Activated T-cell treated with anti-CD3 and anti-CD28 coated beads, Interleukin-2, amount 50 U/mL, for 4 hours (primary cell): Measurements from ENCODE around the gene ACTG1. TPM values are rescaled to one million over a fixed set of nuclear protein-coding genes. Genes with fewer than 3 reads are reported as not detected.
"Not testable (repeated sequence)": the region's sequence is repeated elsewhere in the genome, so short reads cannot be mapped to it uniquely, and the experiment has no call there.

ENCODE experiments used
- ATAC-seq, 2 donors: fragments of 200-7000 bp; cut with Tn5 transposase; one replicate each; pipeline ENCODE4 v1.10.0; 2021
- DNase-seq: peaks from one replicate; pipeline ENCODE4 v3.0.0-alpha.2; 2020
- H3K27me3 Mint-ChIP-seq: one replicate; pipeline ENCODE4 v1.8.0; 2021; ENCODE audit warnings: low read depth, mixed read lengths
- H3K36me3 Mint-ChIP-seq: one replicate; pipeline ENCODE4 v1.8.0; 2022; ENCODE audit warnings: mixed read lengths; ENCODE audit not compliant: insufficient read depth
- H3K4me1 Mint-ChIP-seq: one replicate; pipeline ENCODE4 v1.8.0; 2021; ENCODE audit warnings: low read depth, mixed read lengths
- H3K4me3 Mint-ChIP-seq: one replicate; pipeline ENCODE4 v1.8.0; 2021; ENCODE audit warnings: mild to moderate bottlenecking, moderate library complexity, mixed read lengths
- H3K9me3 Mint-ChIP-seq: one replicate; pipeline ENCODE4 v1.8.0; 2021; ENCODE audit warnings: mixed read lengths
- total RNA-seq, 3 donors: library from RNA; stranded (reverse); gene quantifications; one replicate each; pipeline ENCODE4 v1.2.1, GENCODE V29; 2021

Gene ACTG1
- total RNA-seq, 3 donors from 2014 or later, result 3,953 to 4,676 (median 4,016) TPM

DNA sequence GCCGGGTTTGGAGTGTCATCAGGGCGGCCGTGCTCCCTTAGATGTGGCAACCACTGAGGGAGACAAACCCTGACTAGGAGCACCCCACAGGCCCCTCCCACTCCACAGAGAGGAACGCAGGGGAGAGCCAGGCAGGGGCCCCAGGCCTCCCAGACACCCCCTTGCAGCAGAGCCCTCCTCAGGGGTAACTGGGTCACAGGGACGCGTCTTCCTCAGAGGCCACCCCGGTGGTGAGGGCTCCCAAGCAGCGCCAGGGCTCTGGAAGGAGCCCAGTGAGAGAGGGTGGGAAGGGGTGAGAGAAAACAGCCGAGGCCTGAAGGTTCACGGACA is 26.9 kb upstream of the ACTG1 start:
- H3K36me3 Mint-ChIP-seq, result peaks cover 10% of the 10 kb centered on the region
- ATAC-seq, result no peak
- no peak overlapping the region for H3K4me3 Mint-ChIP-seq
- H3K27me3 Mint-ChIP-seq, result peaks cover 6% of the 10 kb centered on the region
- no peaks in the 10 kb centered on the region for H3K4me1 Mint-ChIP-seq
- no peaks in the 10 kb centered on the region for H3K9me3 Mint-ChIP-seq
- DNase-seq, result no peak

- ATAC-seq (no peak), DNase-seq (no peak)
- H3K9me3 Mint-ChIP-seq, result no peaks in the 10 kb centered on the region
- H3K36me3 Mint-ChIP-seq, result peaks cover 10% of the 10 kb centered on the region
- H3K4me1 Mint-ChIP-seq, result no peaks in the 10 kb centered on the region
- H3K27me3 Mint-ChIP-seq, result peaks cover 9% of the 10 kb centered on the region
- no peak overlapping the region for H3K4me3 Mint-ChIP-seq
Measured at GRCh38 chr17:81538651-81539570, 26.3 kb upstream of the ACTG1 start.

DNA sequence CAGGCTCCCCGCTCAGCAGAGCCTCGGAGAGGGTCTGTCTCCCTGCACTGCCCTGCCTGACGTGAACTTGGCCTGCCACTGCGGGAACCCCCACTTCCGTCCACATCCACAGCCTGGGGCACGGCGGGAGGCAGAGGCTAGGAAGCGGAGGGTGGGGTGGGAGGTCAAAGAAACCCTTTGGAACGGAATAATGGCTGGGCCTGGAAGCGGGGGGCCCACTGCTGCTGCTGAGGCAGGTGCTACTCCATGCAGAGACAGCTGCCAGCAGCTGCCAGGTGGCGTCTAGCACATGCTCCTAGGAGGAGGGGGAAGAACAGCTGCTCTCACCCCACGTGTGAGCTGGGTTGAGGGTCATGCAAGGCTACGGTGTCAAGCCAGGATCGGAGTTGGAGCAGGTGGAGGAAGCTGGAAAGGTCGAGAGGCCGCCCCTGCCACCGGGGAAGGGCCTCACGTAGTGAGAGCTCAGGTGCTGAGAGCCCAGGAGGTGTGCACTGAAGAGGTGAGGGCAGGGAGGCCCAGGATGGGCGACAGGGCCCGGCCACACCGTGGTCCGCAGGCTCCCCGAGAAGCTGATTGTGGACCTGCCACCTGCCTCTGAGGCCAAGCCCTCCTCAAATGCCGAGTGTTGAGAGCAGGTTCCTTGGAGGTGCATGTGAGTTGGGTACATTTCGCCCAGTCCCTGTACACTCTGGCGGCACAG is 25.4 kb upstream of the ACTG1 start:
- Mint-ChIP-seq H3K36me3 (peaks cover 9% of the 10 kb centered on the region), H3K27me3 (peaks cover 16% of the 10 kb centered on the region), H3K4me1 (no peaks in the 10 kb centered on the region), H3K9me3 (no peaks in the 10 kb centered on the region), H3K4me3 (no peak overlapping the region)
- DNase-seq (no peak), ATAC-seq (no peak)

- Mint-ChIP-seq H3K27me3 (peaks cover 16% of the 10 kb centered on the region), H3K36me3 (peaks cover 7% of the 10 kb centered on the region), H3K4me3 (no peak overlapping the region), H3K4me1 (no peaks in the 10 kb centered on the region), H3K9me3 (no peaks in the 10 kb centered on the region)
- no peak for DNase-seq
- peak; percentile 45 to 49 for ATAC-seq
Measured at GRCh38 chr17:81537343-81537855, 24.8 kb upstream of the ACTG1 start.

GRCh38 chr17:81536299-81537290 is 24.0 kb upstream of the ACTG1 start:
- Mint-ChIP-seq H3K36me3 (peaks cover 4% of the 10 kb centered on the region), H3K27me3 (peaks cover 16% of the 10 kb centered on the region), H3K4me3 (no peak overlapping the region), H3K4me1 (no peaks in the 10 kb centered on the region), H3K9me3 (no peaks in the 10 kb centered on the region)
- ATAC-seq, result peak in 1 of 2 donors; percentile 26
- DNase-seq, result no peak

- Mint-ChIP-seq H3K36me3 (peaks cover 3% of the 10 kb centered on the region), H3K9me3 (no peaks in the 10 kb centered on the region), H3K4me3 (no peak overlapping the region), H3K27me3 (peaks cover 16% of the 10 kb centered on the region), H3K4me1 (no peaks in the 10 kb centered on the region)
- DNase-seq, result no peak
- ATAC-seq, result no peak
Measured at GRCh38 chr17:81535480-81536298, 23.1 kb upstream of the ACTG1 start.

- peaks cover 16% of the 10 kb centered on the region for H3K27me3 Mint-ChIP-seq
Measured at GRCh38 chr17:81535007-81535328, 22.4 kb upstream of the ACTG1 start.

DNA sequence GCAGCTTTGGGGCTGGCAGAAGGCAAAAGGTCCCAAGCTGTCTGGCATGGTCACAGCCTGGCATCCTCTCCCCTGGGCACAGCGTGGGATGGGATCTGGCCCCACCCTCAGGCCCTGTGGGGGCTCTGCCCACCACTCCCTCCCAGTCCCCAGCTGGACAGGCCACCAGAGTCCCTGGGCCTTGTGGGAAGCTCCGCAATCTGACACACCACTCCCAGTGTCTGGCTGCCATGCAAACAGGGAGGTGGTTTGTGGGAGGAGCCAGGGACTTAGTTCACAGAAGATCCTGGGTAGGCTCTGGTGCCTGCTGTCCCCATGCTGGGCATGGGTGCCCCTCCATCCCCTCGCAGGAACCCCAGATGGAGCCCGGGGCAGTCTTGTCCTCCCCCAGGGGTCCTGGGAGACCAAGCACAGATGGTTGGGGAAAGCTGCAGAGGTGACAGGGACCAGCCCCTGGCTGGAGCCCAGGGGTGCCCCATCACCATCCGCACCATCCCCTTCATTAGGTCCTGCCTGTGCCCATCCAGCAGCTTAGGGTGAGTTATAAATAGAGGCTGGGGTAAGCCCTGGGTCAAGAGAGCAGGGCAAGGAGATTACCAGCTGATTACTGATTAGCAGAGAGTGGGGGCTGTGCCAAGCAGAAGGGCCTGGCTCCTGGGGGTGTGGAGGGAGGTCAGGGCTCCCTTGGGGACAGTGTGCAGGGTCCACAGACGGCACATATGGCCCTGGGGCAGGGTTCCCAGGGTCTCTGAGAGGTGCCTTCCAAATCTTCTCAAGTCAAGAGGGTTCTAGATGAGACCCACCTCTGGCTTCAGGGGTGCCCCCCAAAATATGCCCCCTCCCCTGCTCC is 21.8 kb upstream of the ACTG1 start:
- H3K4me1 Mint-ChIP-seq, result no peaks in the 10 kb centered on the region
- H3K27me3 Mint-ChIP-seq, result peaks cover 16% of the 10 kb centered on the region
- H3K36me3 Mint-ChIP-seq, result peaks cover 3% of the 10 kb centered on the region
- no peak overlapping the region for H3K4me3 Mint-ChIP-seq
- H3K9me3 Mint-ChIP-seq, result no peaks in the 10 kb centered on the region
- DNase-seq, result no peak
- no peak for ATAC-seq

More at GRCh38 chr17:81535007-81535328, 22.4 kb upstream of the ACTG1 start:
- no peak overlapping the region for H3K4me3 Mint-ChIP-seq
- H3K9me3 Mint-ChIP-seq, result no peaks in the 10 kb centered on the region
- H3K4me1 Mint-ChIP-seq, result no peaks in the 10 kb centered on the region
- ATAC-seq (no peak), DNase-seq (no peak)
- peaks cover 3% of the 10 kb centered on the region for H3K36me3 Mint-ChIP-seq

DNA sequence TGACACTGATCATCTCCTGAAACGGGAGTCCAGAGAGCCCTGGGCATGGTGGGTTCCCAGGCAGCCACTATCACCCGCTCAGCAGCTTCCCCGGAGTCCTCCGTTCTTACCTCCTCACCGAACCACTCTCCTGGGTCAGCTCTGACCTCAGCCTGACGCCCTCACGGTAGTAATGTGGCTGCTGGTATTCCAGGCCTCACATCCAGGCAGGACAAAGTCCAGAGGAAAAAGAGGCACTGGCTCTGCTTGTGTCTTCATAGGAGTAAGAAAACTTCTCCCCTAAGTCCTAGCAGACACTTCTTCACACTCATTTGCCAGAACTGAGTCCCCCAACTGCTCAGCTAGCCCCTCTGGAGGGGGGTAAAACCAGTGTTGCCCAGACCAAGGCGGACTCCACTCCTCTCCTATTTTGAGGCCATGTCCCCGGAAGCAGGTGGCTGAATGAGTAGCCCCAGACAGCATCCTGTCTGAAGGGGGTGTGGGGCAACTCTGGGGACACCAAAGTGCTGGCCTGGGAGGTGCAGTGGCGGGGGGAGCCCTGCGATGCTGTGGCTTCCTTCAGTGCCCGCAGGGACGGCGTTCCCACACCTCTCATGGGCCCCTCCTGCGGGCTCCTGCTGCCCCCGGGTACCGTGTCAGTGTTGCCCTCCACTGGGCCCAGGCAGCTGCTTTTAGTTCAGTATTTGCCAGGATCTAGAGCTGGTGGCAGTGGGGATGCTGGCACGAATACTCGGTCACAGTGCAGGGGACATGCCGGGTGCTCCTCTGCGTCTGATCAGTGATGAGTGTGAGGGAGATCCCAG is 20.9 kb upstream of the ACTG1 start:
- Mint-ChIP-seq H3K9me3 (no peaks in the 10 kb centered on the region), H3K4me1 (no peaks in the 10 kb centered on the region), H3K36me3 (peaks cover 3% of the 10 kb centered on the region), H3K4me3 (no peak overlapping the region), H3K27me3 (peaks cover 16% of the 10 kb centered on the region)
- ATAC-seq (no peak), DNase-seq (no peak)

- no peaks in the 10 kb centered on the region for H3K9me3 Mint-ChIP-seq
- no peak for ATAC-seq
- H3K36me3 Mint-ChIP-seq, result no peaks in the 10 kb centered on the region
Measured at GRCh38 chr17:81532490-81533287, 20.1 kb upstream of the ACTG1 start.

DNA sequence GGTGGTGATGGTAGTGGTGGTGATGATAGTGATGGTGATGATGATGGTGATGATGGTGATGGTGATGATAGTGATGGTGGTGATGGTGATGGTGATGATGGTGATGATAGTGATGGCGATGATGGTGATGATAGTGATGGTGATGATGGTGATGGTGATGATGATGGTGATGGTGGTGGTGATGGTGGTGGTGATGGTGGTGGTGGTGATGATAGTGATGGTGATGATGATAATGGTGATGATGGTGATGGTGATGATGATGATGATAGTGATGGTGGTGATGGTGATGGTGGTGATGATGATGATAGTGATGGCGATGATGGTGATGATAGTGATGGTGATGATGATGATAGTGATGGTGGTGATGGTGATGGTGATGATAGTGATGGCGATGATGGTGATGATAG is 19.4 kb upstream of the ACTG1 start:
- not testable (repeated sequence) for ATAC-seq, DNase-seq, H3K4me1 Mint-ChIP-seq, H3K4me3 Mint-ChIP-seq, H3K9me3 Mint-ChIP-seq, H3K36me3 Mint-ChIP-seq
- H3K27me3 Mint-ChIP-seq, result peaks cover 12% of the 10 kb centered on the region

More at GRCh38 chr17:81532490-81533287, 20.1 kb upstream of the ACTG1 start:
- peaks cover 12% of the 10 kb centered on the region for H3K27me3 Mint-ChIP-seq
- no peaks in the 10 kb centered on the region for H3K4me1 Mint-ChIP-seq
- DNase-seq, result no peak
- no peak overlapping the region for H3K4me3 Mint-ChIP-seq
